ENCODE results near the gene SELL.
"Not testable (repeated sequence)": the region's sequence is repeated elsewhere in the genome, so short reads cannot be mapped to it uniquely, and the experiment has no call there.

SELL gene

DNA sequence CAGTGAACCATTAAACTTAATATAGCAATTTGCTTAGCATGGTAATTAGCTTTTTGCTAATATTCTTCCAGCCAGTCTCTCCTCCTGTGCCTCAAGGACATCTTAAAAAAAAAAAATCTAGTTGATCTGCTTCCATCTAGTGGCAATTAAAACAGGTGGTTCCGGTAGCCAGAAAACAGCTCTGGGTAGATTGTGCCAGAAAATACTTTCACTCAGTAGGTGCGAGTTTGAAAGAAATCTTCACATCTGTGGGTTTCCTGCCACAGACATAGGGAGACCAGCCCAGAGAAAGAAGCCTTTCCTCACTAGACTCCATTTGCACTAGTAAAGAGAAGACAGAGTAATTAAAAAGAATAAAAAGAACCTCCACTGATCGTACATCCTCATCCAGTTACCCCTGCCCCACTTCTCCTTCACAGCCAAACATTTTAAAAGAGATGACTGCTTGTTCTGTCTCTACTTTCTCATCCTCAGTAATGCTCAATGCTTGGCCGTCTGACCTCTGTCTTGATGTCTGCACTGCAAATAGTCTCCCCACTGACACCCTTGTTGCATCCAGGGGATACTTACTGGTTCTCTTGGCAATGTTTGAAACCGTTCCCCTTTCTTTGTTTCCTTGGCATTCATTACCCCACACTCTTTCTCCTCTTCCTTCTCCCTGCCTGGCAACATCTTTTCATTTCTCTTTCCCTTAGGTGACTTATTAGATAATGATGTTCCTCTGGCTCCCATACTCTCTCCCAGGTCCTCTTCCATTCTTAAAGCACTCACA lies 16.9 kb downstream of the SELL start:
- H3K36me3 Mint-ChIP-seq, result peaks cover 0 to 14% of the 10 kb centered on the region in 2 donors

GRCh38 chr1:169692756-169693460 lies 18.5 kb downstream of the SELL start:
- ATAC-seq (replicated peaks) (peak; percentile 75 to 76), DNase-seq (no peak)
- H3K4me3 Mint-ChIP-seq, result peak overlapping the region; percentile 74 to 77
- H3K27me3 Mint-ChIP-seq, result no peaks in the 10 kb centered on the region
- peak overlapping the region; percentile 96 for H3K27ac Mint-ChIP-seq
- peaks cover 0 to 14% of the 10 kb centered on the region in 2 donors for H3K36me3 Mint-ChIP-seq
- no peaks in the 10 kb centered on the region for H3K9me3 Mint-ChIP-seq
- H3K4me1 Mint-ChIP-seq, result peaks cover 62 to 84% of the 10 kb centered on the region in 2 donors

More for the DNA sequence above, 16.9 kb downstream of the SELL start:
- H3K27ac Mint-ChIP-seq, result peak overlapping the region; percentile 96
- H3K27me3 Mint-ChIP-seq, result no peaks in the 10 kb centered on the region
- ATAC-seq (replicated peaks) (no peak), DNase-seq (no peak)
- peak overlapping the region; percentile 39 to 48 for H3K4me3 Mint-ChIP-seq
- peaks cover 69 to 97% of the 10 kb centered on the region in 2 donors for H3K4me1 Mint-ChIP-seq
- no peaks in the 10 kb centered on the region for H3K9me3 Mint-ChIP-seq

- no peaks in the 10 kb centered on the region for H3K9me3 Mint-ChIP-seq
- H3K4me3 Mint-ChIP-seq, result peak overlapping the region in 1 of 2 donors; percentile 34
- no peak for ATAC-seq (replicated peaks)
- no peak for DNase-seq
- peaks cover 44 to 63% of the 10 kb centered on the region in 2 donors for H3K4me1 Mint-ChIP-seq
- no peaks in the 10 kb centered on the region for H3K27me3 Mint-ChIP-seq
- peaks cover 0 to 11% of the 10 kb centered on the region in 2 donors for H3K36me3 Mint-ChIP-seq
- peak overlapping the region; percentile 92 for H3K27ac Mint-ChIP-seq
Measured at GRCh38 chr1:169690489-169690888, 20.9 kb downstream of the SELL start.

GRCh38 chr1:169689395-169689794 lies 22.0 kb downstream of the SELL start:
- peaks cover 0 to 6% of the 10 kb centered on the region in 2 donors for H3K36me3 Mint-ChIP-seq
- peak overlapping the region; percentile 56 for H3K27ac Mint-ChIP-seq
- DNase-seq, result no peak
- H3K27me3 Mint-ChIP-seq, result no peaks in the 10 kb centered on the region
- no peaks in the 10 kb centered on the region for H3K9me3 Mint-ChIP-seq
- H3K4me3 Mint-ChIP-seq, result no peak overlapping the region
- peaks cover 33 to 52% of the 10 kb centered on the region in 2 donors for H3K4me1 Mint-ChIP-seq
- no peak for ATAC-seq (replicated peaks)

- not testable (repeated sequence) for H3K4me3 Mint-ChIP-seq; H3K9me3 Mint-ChIP-seq; H3K27me3 Mint-ChIP-seq; DNase-seq; ATAC-seq (replicated peaks); H3K36me3 Mint-ChIP-seq
- peaks cover 26 to 42% of the 10 kb centered on the region in 2 donors for H3K4me1 Mint-ChIP-seq
- H3K27ac Mint-ChIP-seq, result peak overlapping the region; percentile 72
Measured at GRCh38 chr1:169688377-169688776, 23.0 kb downstream of the SELL start.

DNA sequence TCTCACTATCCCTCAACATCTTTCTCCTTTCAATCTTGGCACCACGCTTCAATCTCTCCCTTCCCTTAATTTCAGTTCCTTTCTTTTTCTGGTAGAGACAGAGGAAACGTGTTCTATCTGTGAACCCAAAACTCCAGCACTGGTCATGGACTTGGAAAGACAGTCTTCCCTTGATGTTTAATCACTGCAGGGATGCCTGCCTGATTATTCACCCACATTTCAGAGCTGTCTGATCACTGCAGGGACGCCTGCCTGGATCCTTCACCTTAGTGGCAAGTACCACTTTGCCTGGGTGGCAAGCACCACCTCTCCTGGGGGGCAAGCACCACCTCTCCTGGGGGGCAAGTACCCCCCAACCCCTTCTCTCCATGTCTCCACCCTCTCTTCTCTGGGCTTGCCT lies 27.8 kb downstream of the SELL start:
- H3K27me3 Mint-ChIP-seq, result no peaks in the 10 kb centered on the region
- H3K4me1 Mint-ChIP-seq, result peaks cover 22 to 36% of the 10 kb centered on the region in 2 donors
- H3K27ac Mint-ChIP-seq, result no peak overlapping the region
- DNase-seq (no peak), ATAC-seq (replicated peaks) (no peak)
- no peaks in the 10 kb centered on the region for H3K36me3 Mint-ChIP-seq
- no peak overlapping the region for H3K4me3 Mint-ChIP-seq
- no peaks in the 10 kb centered on the region for H3K9me3 Mint-ChIP-seq

- not testable (repeated sequence) for H3K9me3 Mint-ChIP-seq; H3K36me3 Mint-ChIP-seq; H3K27ac Mint-ChIP-seq; DNase-seq; H3K27me3 Mint-ChIP-seq; H3K4me3 Mint-ChIP-seq; ATAC-seq (replicated peaks)
- peaks cover 23 to 39% of the 10 kb centered on the region in 2 donors for H3K4me1 Mint-ChIP-seq
Measured at GRCh38 chr1:169683168-169683567, 28.3 kb downstream of the SELL start.

DNA sequence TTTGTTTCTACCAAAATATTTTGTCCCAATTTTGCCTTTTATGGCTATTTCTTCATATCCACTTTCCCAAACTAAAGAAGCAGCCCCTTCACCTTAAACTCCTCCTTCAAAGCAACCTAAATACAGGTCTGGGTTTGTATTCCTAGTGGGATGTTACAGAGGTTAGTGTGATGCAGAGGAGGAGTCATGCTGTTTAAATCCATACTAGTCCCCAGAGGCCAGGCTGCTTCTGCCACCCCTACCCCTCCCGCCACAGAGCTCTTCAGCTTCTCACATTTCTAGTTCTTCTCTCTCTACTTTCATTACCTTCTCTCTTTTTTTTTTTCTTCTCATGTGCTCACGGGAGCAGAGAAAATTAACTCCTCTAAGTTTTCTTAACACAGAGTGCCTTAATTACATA lies 29.3 kb downstream of the SELL start:
- peaks cover 23 to 49% of the 10 kb centered on the region in 2 donors for H3K4me1 Mint-ChIP-seq
- H3K27me3 Mint-ChIP-seq, result no peaks in the 10 kb centered on the region
- ATAC-seq (replicated peaks) (no peak), DNase-seq (no peak)
- H3K4me3 Mint-ChIP-seq, result peak overlapping the region; percentile 65 to 70
- H3K27ac Mint-ChIP-seq, result peak overlapping the region; percentile 74
- H3K9me3 Mint-ChIP-seq, result no peaks in the 10 kb centered on the region
- H3K36me3 Mint-ChIP-seq, result no peaks in the 10 kb centered on the region

GRCh38 chr1:169681140-169681539 lies 30.3 kb downstream of the SELL start:
- no peaks in the 10 kb centered on the region for H3K27me3 Mint-ChIP-seq
- H3K36me3 Mint-ChIP-seq, result no peaks in the 10 kb centered on the region
- no peak for DNase-seq
- peaks cover 30 to 58% of the 10 kb centered on the region in 2 donors for H3K4me1 Mint-ChIP-seq
- H3K9me3 Mint-ChIP-seq, result no peaks in the 10 kb centered on the region
- peak; percentile 43 to 52 for ATAC-seq (replicated peaks)
- peak overlapping the region; percentile 84 for H3K27ac Mint-ChIP-seq
- peak overlapping the region; percentile 37 to 55 for H3K4me3 Mint-ChIP-seq

- Mint-ChIP-seq H3K36me3 (no peaks in the 10 kb centered on the region), H3K4me1 (peaks cover 34 to 65% of the 10 kb centered on the region in 2 donors), H3K27me3 (no peaks in the 10 kb centered on the region), H3K27ac (peak overlapping the region; percentile 84), H3K4me3 (peak overlapping the region; percentile 37 to 55), H3K9me3 (no peaks in the 10 kb centered on the region)
- DNase-seq, result no peak
- peak; percentile 78 to 92 for ATAC-seq (replicated peaks)
Measured at GRCh38 chr1:169680377-169681019, 30.9 kb downstream of the SELL start.

DNA sequence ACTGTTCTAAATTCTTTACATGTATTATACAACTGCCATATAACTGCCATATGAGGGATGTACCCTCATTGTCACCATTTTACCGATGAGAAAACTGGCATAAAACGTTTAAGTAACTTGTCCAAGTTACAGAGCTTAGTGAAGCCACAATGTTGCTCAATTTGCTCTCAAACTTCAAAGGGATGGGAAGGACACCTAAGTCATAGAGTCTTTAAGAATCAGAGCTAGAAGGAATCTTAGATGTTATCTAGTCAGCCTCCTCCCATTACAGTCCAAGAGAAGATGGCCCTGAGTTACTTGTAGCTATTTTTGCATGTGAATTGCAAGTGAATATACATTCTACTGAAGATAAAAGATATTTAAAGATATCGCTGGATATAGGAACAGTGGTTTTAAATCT lies 31.7 kb downstream of the SELL start:
- H3K4me3 Mint-ChIP-seq, result no peak overlapping the region
- H3K27ac Mint-ChIP-seq, result peak overlapping the region; percentile 73
- DNase-seq (no peak), ATAC-seq (replicated peaks) (no peak)
- H3K27me3 Mint-ChIP-seq, result no peaks in the 10 kb centered on the region
- H3K9me3 Mint-ChIP-seq, result no peaks in the 10 kb centered on the region
- no peaks in the 10 kb centered on the region for H3K36me3 Mint-ChIP-seq
- peaks cover 36 to 69% of the 10 kb centered on the region in 2 donors for H3K4me1 Mint-ChIP-seq

GRCh38 chr1:169676001-169676400 lies 35.4 kb downstream of the SELL start:
- no peaks in the 10 kb centered on the region for H3K27me3 Mint-ChIP-seq
- peak in 1 of 2 donors; percentile 15 for ATAC-seq (replicated peaks)

DNA sequence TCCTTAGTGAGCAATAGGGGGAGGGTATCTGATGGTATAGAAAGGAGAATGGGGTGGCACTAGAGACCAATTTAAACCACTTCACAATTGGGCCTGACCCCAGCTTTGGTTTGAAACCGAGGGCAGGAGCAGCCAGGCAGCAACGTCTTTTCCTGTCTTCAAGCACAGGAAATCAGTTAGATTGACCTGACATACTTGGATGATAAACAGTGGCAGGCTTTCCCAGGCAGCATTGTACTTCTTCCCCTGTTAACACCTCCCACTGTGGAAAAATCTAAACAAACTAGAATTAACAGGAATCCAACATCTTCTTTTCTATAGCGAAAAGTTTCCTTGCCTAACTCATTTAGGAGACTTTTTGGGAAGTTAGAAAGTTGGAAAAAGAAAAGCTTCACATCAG lies 40.6 kb downstream of the SELL start:
- Mint-ChIP-seq H3K27ac (peak overlapping the region; percentile 78), H3K27me3 (no peaks in the 10 kb centered on the region), H3K9me3 (peaks cover 7 to 10% of the 10 kb centered on the region in 2 donors), H3K36me3 (peaks cover 0 to 26% of the 10 kb centered on the region in 2 donors), H3K4me3 (peak overlapping the region in 1 of 2 donors; percentile 13), H3K4me1 (peaks cover 45 to 67% of the 10 kb centered on the region in 2 donors)
- no peak for DNase-seq
- ATAC-seq (replicated peaks), result no peak

More at GRCh38 chr1:169676001-169676400, 35.4 kb downstream of the SELL start:
- peaks cover 7 to 10% of the 10 kb centered on the region in 2 donors for H3K9me3 Mint-ChIP-seq
- H3K36me3 Mint-ChIP-seq, result peaks cover 0 to 7% of the 10 kb centered on the region in 2 donors
- no peak for DNase-seq
- peak overlapping the region in 1 of 2 donors; percentile 10 for H3K4me3 Mint-ChIP-seq
- H3K27ac Mint-ChIP-seq, result peak overlapping the region; percentile 39
- H3K4me1 Mint-ChIP-seq, result peaks cover 33 to 69% of the 10 kb centered on the region in 2 donors

- H3K27me3 Mint-ChIP-seq; H3K9me3 Mint-ChIP-seq; H3K4me3 Mint-ChIP-seq; DNase-seq; ATAC-seq (replicated peaks): not testable (repeated sequence)
- H3K36me3 Mint-ChIP-seq, result peaks cover 0 to 26% of the 10 kb centered on the region in 2 donors
- H3K27ac Mint-ChIP-seq, result peak overlapping the region; percentile 78
- H3K4me1 Mint-ChIP-seq, result peaks cover 42 to 62% of the 10 kb centered on the region in 2 donors
Measured at GRCh38 chr1:169670244-169670643, 41.2 kb downstream of the SELL start.

Measured in stimulated activated naive B cell treated with anti-CD40 and anti-IgM and Interleukin-4, amounts not matched to agents 10 μg/mL and 1 μg/mL and 100 μg/mL, for 72 hours (primary cell).